HUES6 (cell line): ENCODE data around the gene DPP10.

Source experiments
- H3K27ac ChIP-seq: 2 replicates; pipeline ENCODE4 v1.7.0; 2013; ENCODE audit warnings: low read depth, mild to moderate bottlenecking, low read length, inconsistent platforms
- H3K27me3 ChIP-seq: 2 replicates; pipeline ENCODE4 v1.6.1; 2013; ENCODE audit warnings: low read length; ENCODE audit not compliant: control insufficient read depth, insufficient read depth
- H3K36me3 ChIP-seq: 2 replicates; pipeline ENCODE4 v1.6.1; 2013; ENCODE audit warnings: low read length; ENCODE audit not compliant: control insufficient read depth, insufficient read depth
- H3K4me1 ChIP-seq: 2 replicates; pipeline ENCODE4 v1.6.1; 2013; ENCODE audit warnings: low read length; ENCODE audit not compliant: control insufficient read depth, insufficient read depth
- H3K4me3 ChIP-seq: 2 replicates; pipeline ENCODE4 v1.5.1; 2013; ENCODE audit warnings: low read depth, low read length
- H3K9ac ChIP-seq: one replicate; pipeline ENCODE4 v1.6.1; 2013; ENCODE audit warnings: mild to moderate bottlenecking, low read length
- H3K9me3 ChIP-seq: 2 replicates; pipeline ENCODE4 v1.6.1; 2013; ENCODE audit warnings: low read depth, low read length; ENCODE audit not compliant: control insufficient read depth, insufficient read depth

DPP10 gene

GRCh38 chr2:115305712-115306111 is 863.3 kb downstream of the DPP10 start:
- Histone ChIP-seq H3K27ac (no peak overlapping the region), H3K4me3 (no peak overlapping the region), H3K27me3 (no peaks in the 10 kb centered on the region), H3K4me1 (no peaks in the 10 kb centered on the region), H3K36me3 (no peaks in the 10 kb centered on the region), H3K9ac (no peak overlapping the region), H3K9me3 (no peaks in the 10 kb centered on the region)

GRCh38 chr2:115314119-115314518 is 871.7 kb downstream of the DPP10 start:
- H3K4me1 ChIP-seq = no peaks in the 10 kb centered on the region
- no peak overlapping the region for H3K4me3 ChIP-seq
- H3K9ac ChIP-seq = no peak overlapping the region
- no peaks in the 10 kb centered on the region for H3K27me3 ChIP-seq
- H3K36me3 ChIP-seq = no peaks in the 10 kb centered on the region
- H3K27ac ChIP-seq = no peak overlapping the region
- 0 out of 2 replicates have a peak, but pooled peaks cover 4% of the 10 kb centered on the region for H3K9me3 ChIP-seq

- no peak overlapping the region for H3K4me3 ChIP-seq
- no peak overlapping the region for H3K9ac ChIP-seq
- no peaks in the 10 kb centered on the region for H3K36me3 ChIP-seq
- no peak overlapping the region for H3K27ac ChIP-seq
- H3K4me1 ChIP-seq = no peaks in the 10 kb centered on the region
- no peaks in the 10 kb centered on the region for H3K27me3 ChIP-seq
- no peaks in the 10 kb centered on the region for H3K9me3 ChIP-seq
Observed at GRCh38 chr2:115327061-115327460, 884.6 kb downstream of the DPP10 start.

- Histone ChIP-seq H3K9me3 (peaks cover 47% of the 10 kb centered on the region), H3K4me1 (peaks cover 9% of the 10 kb centered on the region; the same call in 1 of the 2 replicates), H3K27ac (no peak overlapping the region), H3K4me3 (no peak overlapping the region), H3K36me3 (no peaks in the 10 kb centered on the region; the same call in 1 of the 2 replicates), H3K27me3 (no peaks in the 10 kb centered on the region), H3K9ac (no peak overlapping the region)
Observed at GRCh38 chr2:115359550-115359949, 917.1 kb downstream of the DPP10 start.

- Histone ChIP-seq H3K36me3 (no peaks in the 10 kb centered on the region), H3K4me3 (no peak overlapping the region), H3K27me3 (no peaks in the 10 kb centered on the region), H3K27ac (no peak overlapping the region), H3K4me1 (peaks cover 10% of the 10 kb centered on the region; the same call in 1 of the 2 replicates), H3K9me3 (peaks cover 10% of the 10 kb centered on the region), H3K9ac (no peak overlapping the region)
Observed at GRCh38 chr2:115364093-115364492, 921.7 kb downstream of the DPP10 start.

- H3K27me3 ChIP-seq = no peaks in the 10 kb centered on the region
- H3K9ac ChIP-seq = no peak overlapping the region
- H3K27ac ChIP-seq = no peak overlapping the region
- H3K4me3 ChIP-seq = no peak overlapping the region
- peaks cover 5% of the 10 kb centered on the region for H3K36me3 ChIP-seq
- 0 out of 2 replicates have a peak, but pooled peaks cover 3% of the 10 kb centered on the region for H3K4me1 ChIP-seq
- H3K9me3 ChIP-seq = peaks cover 29% of the 10 kb centered on the region
Observed at GRCh38 chr2:115369400-115369799, 927.0 kb downstream of the DPP10 start.

GRCh38 chr2:115374981-115375380 is 932.5 kb downstream of the DPP10 start:
- Histone ChIP-seq H3K4me3 (no peak overlapping the region), H3K9me3 (peaks cover 43% of the 10 kb centered on the region), H3K9ac (no peak overlapping the region), H3K27me3 (no peaks in the 10 kb centered on the region), H3K36me3 (peaks cover 5% of the 10 kb centered on the region), H3K27ac (no peak overlapping the region), H3K4me1 (no peaks in the 10 kb centered on the region)

- no peak overlapping the region for H3K27ac ChIP-seq
- H3K9me3 ChIP-seq = peaks cover 18% of the 10 kb centered on the region
- H3K4me1 ChIP-seq = peaks cover 3% of the 10 kb centered on the region; the same call in 1 of the 2 replicates
- no peaks in the 10 kb centered on the region for H3K36me3 ChIP-seq
- H3K9ac ChIP-seq = no peak overlapping the region
- no peaks in the 10 kb centered on the region for H3K27me3 ChIP-seq
- H3K4me3 ChIP-seq = no peak overlapping the region
Observed at GRCh38 chr2:115384399-115384798, 942.0 kb downstream of the DPP10 start.

- H3K27me3 ChIP-seq = no peaks in the 10 kb centered on the region
- peaks cover 18% of the 10 kb centered on the region for H3K9me3 ChIP-seq
- H3K36me3 ChIP-seq = no peaks in the 10 kb centered on the region
- H3K27ac ChIP-seq = no peak overlapping the region
- no peak overlapping the region for H3K4me3 ChIP-seq
- H3K9ac ChIP-seq = no peak overlapping the region
- H3K4me1 ChIP-seq = peaks cover 3% of the 10 kb centered on the region; the same call in 1 of the 2 replicates
Observed at GRCh38 chr2:115386465-115386864, 944.0 kb downstream of the DPP10 start.

- Histone ChIP-seq H3K4me3 (no peak overlapping the region), H3K27ac (no peak overlapping the region), H3K36me3 (no peaks in the 10 kb centered on the region), H3K4me1 (peaks cover 3% of the 10 kb centered on the region; the same call in 1 of the 2 replicates), H3K9me3 (peaks cover 2% of the 10 kb centered on the region), H3K27me3 (no peaks in the 10 kb centered on the region), H3K9ac (no peak overlapping the region)
Observed at GRCh38 chr2:115389024-115389423, 946.6 kb downstream of the DPP10 start.

- Histone ChIP-seq H3K36me3 (no peaks in the 10 kb centered on the region), H3K9ac (no peak overlapping the region), H3K27ac (no peak overlapping the region), H3K4me1 (peaks cover 3% of the 10 kb centered on the region), H3K4me3 (no peak overlapping the region), H3K9me3 (no peaks in the 10 kb centered on the region), H3K27me3 (no peaks in the 10 kb centered on the region)
Observed at GRCh38 chr2:115389898-115390565, 947.6 kb downstream of the DPP10 start.
